IMR-90 (cell line): ENCODE data around the gene TEAD4. TPM values are rescaled to one million over a fixed set of nuclear protein-coding genes. Genes with fewer than 3 reads are reported as not detected.

Experiments used
- ATAC-seq: fragments of 200-7000 bp; cut with Tn5 transposase; 2 replicates; pipeline ENCODE4 v1.9.1; 2020; ENCODE audit warnings: low read depth, mild to moderate bottlenecking, moderate library complexity
- BruUV-seq: library from RNA; stranded (reverse); fragments of 400-500 nt; replicated peaks from 2 replicates; lab custom pipeline; 2021; lab: Mats Ljungman, UMichigan
- CTCF ChIA-PET: fragments of 300-600 bp; formaldehyde crosslinking; extraction: SDS; loops from one replicate; lab custom pipeline; 2021; ENCODE audit warnings: antibody characterized with exemption; lab: Yijun Ruan, JAX
- POLR2A ChIA-PET: fragments of 300-600 bp; sonication (Branson Sonifier 250); formaldehyde crosslinking; loops from one replicate; lab custom pipeline; 2022; ENCODE audit warnings: antibody characterized with exemption; ENCODE audit not compliant: unreplicated experiment; lab: Charles Lee
- DNase-seq: peaks from one replicate; pipeline ENCODE4 v3.0.0; 2013
- H2AFZ ChIP-seq: replicated peaks from 2 replicates; pipeline ENCODE3; 2013; ENCODE audit warnings: low read length, mild to moderate bottlenecking; ENCODE audit not compliant: poor library complexity
- H2AK5ac ChIP-seq: 2 replicates; pipeline ENCODE4 v1.6.1; 2013; ENCODE audit warnings: low read depth, low read length, inconsistent platforms
- H2AK9ac ChIP-seq: replicated peaks from 2 replicates; pipeline ENCODE3; 2013; ENCODE audit warnings: mild to moderate bottlenecking, low read depth, low read length, moderate library complexity; ENCODE audit not compliant: poor library complexity
- H2BK120ac ChIP-seq: 2 replicates; pipeline ENCODE4 v1.6.1; 2013; ENCODE audit warnings: low read depth, low read length, inconsistent platforms
- H2BK15ac ChIP-seq: 3 replicates; pipeline ENCODE4 v1.6.1; 2013; ENCODE audit warnings: low read depth, low read length, inconsistent platforms
- H2BK20ac ChIP-seq: 2 replicates; pipeline ENCODE4 v1.6.1; 2013; ENCODE audit warnings: low read depth, mild to moderate bottlenecking, inconsistent platforms, low read length, moderate library complexity
- H2BK5ac ChIP-seq: 2 replicates; pipeline ENCODE4 v1.6.1; 2013; ENCODE audit warnings: mild to moderate bottlenecking, low read depth, low read length, inconsistent platforms; ENCODE audit not compliant: poor library complexity, severe bottlenecking
- H3K14ac ChIP-seq: replicated peaks from 2 replicates; pipeline ENCODE4 v1.6.1; 2013; ENCODE audit warnings: low read depth, low read length, inconsistent platforms
- H3K18ac ChIP-seq: 2 replicates; pipeline ENCODE4 v1.6.1; 2013; ENCODE audit warnings: low read depth, low read length, control low read depth
- H3K23ac ChIP-seq: 2 replicates; pipeline ENCODE4 v1.6.1; 2013; ENCODE audit warnings: low read depth, low read length, inconsistent platforms
- H3K27ac ChIP-seq: 2 replicates; pipeline ENCODE4 v1.5.1; 2013; ENCODE audit warnings: mild to moderate bottlenecking, control low read depth, low read length; ENCODE audit not compliant: insufficient read depth
- H3K27me3 ChIP-seq: 2 replicates; pipeline ENCODE4 v1.6.1; 2013; ENCODE audit warnings: low read length; ENCODE audit not compliant: control insufficient read depth, insufficient read depth
- H3K36me3 ChIP-seq: 2 replicates; pipeline ENCODE4 v1.6.1; 2013; ENCODE audit warnings: low read length, mixed read lengths; ENCODE audit not compliant: control insufficient read depth, insufficient read depth
- H3K4ac ChIP-seq: 2 replicates; pipeline ENCODE4 v1.6.1; 2013; ENCODE audit warnings: low read depth, low read length, inconsistent platforms
- H3K4me1 ChIP-seq: 2 replicates; pipeline ENCODE4 v1.6.1; 2013; ENCODE audit warnings: low read length, mixed read lengths; ENCODE audit not compliant: control insufficient read depth, insufficient read depth
- H3K4me2 ChIP-seq: 2 replicates; pipeline ENCODE4 v1.6.1; 2013; ENCODE audit warnings: low read depth, mild to moderate bottlenecking, control low read depth, low read length, moderate library complexity
- H3K4me3 ChIP-seq: 2 replicates; pipeline ENCODE4 v1.5.1; 2013; ENCODE audit warnings: low read depth, mild to moderate bottlenecking, control low read depth, low read length, moderate library complexity; ENCODE audit not compliant: insufficient read depth
- H3K56ac ChIP-seq: 2 replicates; pipeline ENCODE4 v1.6.1; 2013; ENCODE audit warnings: low read length, inconsistent platforms; ENCODE audit not compliant: insufficient read depth; ENCODE audit errors: extremely low read depth
- H3K79me1 ChIP-seq, 2 experiments: 2 replicates each; pipeline ENCODE4 v1.6.1; 2013; ENCODE audit warnings: low read length in 2 of 2, inconsistent platforms in 1 of 2, low read depth in 1 of 2
- H3K9ac ChIP-seq: 2 replicates; pipeline ENCODE4 v1.6.1; 2013; ENCODE audit warnings: low read depth, low read length, control low read depth
- H3K9me1 ChIP-seq: 2 replicates; pipeline ENCODE4 v1.6.1; 2013; ENCODE audit warnings: low read length, inconsistent platforms; ENCODE audit not compliant: insufficient read depth
- H3K9me3 ChIP-seq: 2 replicates; pipeline ENCODE4 v1.6.1; 2013; ENCODE audit warnings: low read length; ENCODE audit not compliant: control insufficient read depth, insufficient read depth
- H4K20me1 ChIP-seq: 2 replicates; pipeline ENCODE4 v1.6.1; 2013; ENCODE audit warnings: low read length, inconsistent platforms; ENCODE audit not compliant: insufficient read depth
- H4K5ac ChIP-seq: 2 replicates; pipeline ENCODE4 v1.6.1; 2013; ENCODE audit warnings: mild to moderate bottlenecking, low read depth, low read length, control low read depth
- H4K8ac ChIP-seq, 2 experiments: 2 replicates each; pipeline ENCODE4 v1.6.1; 2013; ENCODE audit warnings: low read depth in 2 of 2, low read length in 2 of 2, control low read depth in 1 of 2, inconsistent platforms in 1 of 2
- H4K91ac ChIP-seq: 2 replicates; pipeline ENCODE4 v1.6.1; 2013; ENCODE audit warnings: low read depth, low read length, inconsistent platforms; ENCODE audit not compliant: insufficient read depth
- FOS ChIP-seq: fragments of 150-350 bp; IDR thresholded peaks from 2 replicates; pipeline ENCODE4 v1.6.1; 2016; ENCODE audit warnings: low read depth, low read length
- WGBS, 2 experiments: methylation state at CpG; one replicate each; pipeline versions ENCODE4 v1.1.5 to v1.1.7; 2013; ENCODE audit warnings: missing lambda C conversion rate in 2 of 2; ENCODE audit not compliant: insufficient read length in 1 of 2; ENCODE audit errors: extremely low coverage in 2 of 2; 5-methylcytosine and 5-hydroxymethylcytosine counted together
- dilution Hi-C: fragments of 300-500 bp; cut with HindIII; formaldehyde crosslinking; loops from one replicate; pipeline ENCODE4 v1.14.3; 2018; ENCODE audit warnings: low sequenced_read_pairs; ENCODE audit not compliant: unreplicated experiment
- in situ Hi-C: fragments of 300-500 bp; cut with MboI; formaldehyde crosslinking; loops from 3 replicates; pipeline ENCODE4 v1.14.3; 2019; ENCODE audit warnings: low sequenced_read_pairs, inconsistent platforms, mixed read lengths
- intact Hi-C: fragments of 100-400 bp; cut with micrococcal nuclease; formaldehyde crosslinking; loops from 2 replicates; pipeline ENCODE4 v1.10.0; 2022
- polyA plus RNA-seq, 3 experiments: library from polyadenylated mRNA; depleted of rRNA; stranded (reverse); fragments of >200 nt; gene quantifications; 2 replicates each; pipeline ENCODE4 v1.2.3, GENCODE V29; 2012; ENCODE audit warnings: low replicate concordance in 1 of 3
- total RNA-seq: library from RNA; depleted of rRNA; stranded (reverse); fragments of >200 nt; gene quantifications from 2 replicates; pipeline ENCODE4 v1.2.3, GENCODE V29; 2012
- TF ChIP-seq, protein P1 (sequence below): fragments of 150-350 bp; IDR thresholded peaks from 2 replicates; pipeline ENCODE4 v1.6.1; 2017; ENCODE audit warnings: mild to moderate bottlenecking, antibody characterized with exemption, low read length, low read depth

Gene TEAD4
- total and polyA plus RNA-seq, 2 of the 4 experiments (the other 2 are of a cell fraction): 8.8 to 24.9 TPM

DNA sequence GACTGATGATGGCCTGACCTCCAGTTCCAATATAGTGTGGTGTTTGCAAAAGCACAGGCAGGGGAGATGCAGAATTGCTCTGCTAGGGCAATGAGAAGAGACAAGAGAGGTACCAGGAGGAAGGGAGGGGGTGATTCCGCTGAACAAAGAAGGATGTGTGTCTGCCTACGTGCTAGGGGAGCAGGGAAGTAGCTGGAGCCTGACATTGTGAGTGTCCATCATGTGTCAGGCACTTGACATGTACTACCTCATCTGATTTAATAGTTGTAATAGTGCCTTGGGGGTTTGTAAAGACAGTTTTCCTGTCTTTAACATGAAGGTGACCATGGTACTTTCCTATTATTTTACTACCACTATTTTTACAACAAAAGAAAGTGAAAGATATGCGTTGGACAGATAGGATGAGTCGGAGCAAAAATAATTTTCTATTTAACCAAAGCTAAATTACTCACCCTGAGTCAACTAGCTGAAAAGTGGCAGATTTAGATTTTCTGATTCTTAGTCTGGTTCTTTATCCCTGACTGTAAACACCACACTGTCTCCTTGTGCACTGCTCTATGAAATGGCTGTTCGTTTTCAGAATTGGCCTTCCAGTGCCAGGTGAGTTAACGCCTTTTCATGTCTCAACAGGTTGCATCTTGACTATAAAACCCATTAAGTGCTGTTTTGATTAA is 33.7 kb upstream of the TEAD4 start:
- Histone ChIP-seq H3K36me3 (peaks cover 32% of the 10 kb centered on the region), H3K14ac (peak overlapping the region; percentile 86), H3K18ac (peak overlapping the region; percentile 21; the same call in 1 of the 2 replicates), H2AK5ac (peak overlapping the region; percentile 89), H3K9me3 (no peaks in the 10 kb centered on the region), H4K91ac (0 out of 2 replicates have a peak overlapping the region, but pooled peaks have one; percentile 29), H4K20me1 (peaks cover 5% of the 10 kb centered on the region), H3K79me1 (peaks cover 6 to 31% of the 10 kb centered on the region in 2 experiments; a peak in 3 of 4 replicates), H3K4me2 (peak overlapping the region; percentile 78; the same call in 1 of the 2 replicates), H3K27ac (0 out of 2 replicates have a peak overlapping the region, but pooled peaks have one; percentile 30), H2BK15ac (no peak overlapping the region), H4K5ac (no peak overlapping the region), H3K4me1 (peaks cover 7% of the 10 kb centered on the region), H2BK120ac (peak overlapping the region; percentile 35), H3K23ac (peak overlapping the region; percentile 62), H2BK5ac (peak overlapping the region; percentile 57), H2AK9ac (peak overlapping the region; percentile 86), H2AFZ (peak overlapping the region; percentile 77), H4K8ac (peak overlapping the region in 1 of 2 experiments; percentile 20; a peak in 2 of 4 replicates), H3K4me3 (no peak overlapping the region), H2BK20ac (no peak overlapping the region; the same call in 1 of the 2 replicates), H3K9me1 (peaks cover 4% of the 10 kb centered on the region), H3K27me3 (no peaks in the 10 kb centered on the region), H3K4ac (peak overlapping the region; percentile 64), H3K56ac (no peak overlapping the region), H3K9ac (0 out of 2 replicates have a peak overlapping the region, but pooled peaks have one; percentile 25)
- ChIA-PET POLR2A (no interaction called here), CTCF (interaction anchor here (0.6 kb wide), 1 partner anchor 72 kb away, joined by 3 read pairs; no protein-coding TSS in a partner anchor)
- intact Hi-C loops: no loop called here
- dilution Hi-C loops: no loop called here
- ATAC-seq (peak; percentile 82), DNase-seq (peak; percentile 54)
- BruUV-seq: no TSS peak
- in situ Hi-C loops: no loop called here
- 93% methylated on average over 2 of the region's 6 CpGs; no CpG with 5 or more reads in 1 of the 2 experiments for WGBS, 2 experiments
- 0 out of 2 replicates have a peak, but pooled peaks have one; percentile 18 for TF ChIP-seq FOS
- TF ChIP-seq, protein P1, sequence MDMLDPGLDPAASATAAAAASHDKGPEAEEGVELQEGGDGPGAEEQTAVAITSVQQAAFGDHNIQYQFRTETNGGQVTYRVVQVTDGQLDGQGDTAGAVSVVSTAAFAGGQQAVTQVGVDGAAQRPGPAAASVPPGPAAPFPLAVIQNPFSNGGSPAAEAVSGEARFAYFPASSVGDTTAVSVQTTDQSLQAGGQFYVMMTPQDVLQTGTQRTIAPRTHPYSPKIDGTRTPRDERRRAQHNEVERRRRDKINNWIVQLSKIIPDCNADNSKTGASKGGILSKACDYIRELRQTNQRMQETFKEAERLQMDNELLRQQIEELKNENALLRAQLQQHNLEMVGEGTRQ: no peak
